Stimulated activated naive CD8-positive, alpha-beta T cell treated with anti-CD3 and anti-CD28 coated beads, Interleukin-15, Interleukin-2, amounts not matched to agents 100 U/mL and 50 U/mL, for 24 hours (primary cell): ENCODE results near the gene NFE2L2.
"Not testable (repeated sequence)": the region's sequence is repeated elsewhere in the genome, so short reads cannot be mapped to it uniquely, and the experiment has no call there.

Experiments
- ATAC-seq: fragments of 150-1000 bp; cut with Tn5 transposase; one replicate; pipeline ENCODE4 v1.10.0; 2021
- DNase-seq: peaks from one replicate; pipeline ENCODE4 v3.0.0; 2021

The NFE2L2 gene

DNA sequence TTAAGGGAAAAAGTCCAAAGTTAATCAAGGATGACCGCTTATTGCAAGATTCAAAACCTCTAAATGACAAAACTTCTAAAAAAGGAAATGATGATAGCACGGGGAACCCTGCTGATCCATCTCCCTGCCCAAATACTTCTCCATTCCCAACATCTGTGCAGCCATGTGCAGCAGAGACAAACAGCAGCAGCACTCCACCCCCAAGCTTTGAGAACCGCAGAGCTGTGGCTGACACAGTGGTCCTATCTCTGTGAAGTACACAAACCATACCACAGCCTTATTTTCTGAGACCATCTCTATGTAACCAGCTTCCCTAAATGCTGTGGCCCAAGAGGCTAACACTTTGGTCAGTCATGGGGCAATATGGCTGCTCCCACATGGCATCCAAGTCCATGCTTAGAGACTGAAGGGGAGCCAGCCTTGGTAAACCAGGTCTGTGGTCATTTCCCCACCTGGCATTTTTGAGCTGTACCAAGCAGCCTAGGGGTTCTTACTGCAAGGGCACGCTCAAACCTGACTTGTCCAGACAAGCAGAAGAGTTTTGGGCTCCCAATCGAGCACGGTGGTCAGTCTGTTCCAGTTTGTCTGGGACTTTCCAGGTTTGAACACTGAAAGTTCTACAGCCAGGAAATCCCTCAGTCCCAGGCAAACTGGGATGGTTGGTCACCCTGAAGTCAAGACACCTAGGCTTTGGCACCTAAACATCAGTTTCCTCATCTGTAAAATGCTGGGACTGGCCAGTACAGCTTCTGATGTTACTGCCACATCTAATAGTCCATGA is 17.1 kb upstream of the NFE2L2 start:
- DNase-seq (no peak), ATAC-seq (peak; percentile 58)

DNA sequence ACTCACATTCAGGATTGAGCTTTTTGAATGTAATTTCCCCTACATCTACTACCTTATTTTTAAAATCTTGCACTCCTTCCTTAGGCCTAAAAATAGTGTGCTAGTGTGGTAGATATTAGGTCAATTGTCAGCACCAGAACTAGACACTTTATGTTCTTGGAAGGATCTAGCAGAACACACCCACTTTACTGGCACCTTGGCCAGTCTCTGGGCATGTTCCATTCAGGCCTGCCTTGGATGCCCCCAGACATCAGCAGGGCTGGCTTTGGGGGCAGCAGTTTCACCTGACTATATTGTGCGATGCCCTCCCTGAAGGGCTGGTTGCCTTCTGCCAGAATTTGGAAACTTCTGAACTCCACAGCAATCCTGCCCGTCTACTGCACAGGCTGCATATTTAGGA is 15.3 kb upstream of the NFE2L2 start:
- ATAC-seq = no peak
- DNase-seq = no peak

DNA sequence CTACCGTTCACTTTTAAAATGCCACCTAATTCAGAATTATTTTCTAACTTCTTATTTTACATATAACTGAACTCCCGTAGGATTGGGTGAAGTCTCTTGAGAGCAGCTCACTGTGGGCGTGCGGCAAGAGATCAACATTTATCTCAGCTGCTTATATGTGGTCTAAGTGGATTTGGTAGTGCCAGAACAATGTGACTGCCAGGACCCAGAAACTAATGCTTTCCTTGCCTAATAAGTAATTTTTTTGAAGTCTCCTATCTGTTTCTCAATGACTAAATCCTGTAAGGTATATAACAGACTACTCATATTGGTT is 11.2 kb upstream of the NFE2L2 start:
- no peak for DNase-seq
- no peak for ATAC-seq

DNA sequence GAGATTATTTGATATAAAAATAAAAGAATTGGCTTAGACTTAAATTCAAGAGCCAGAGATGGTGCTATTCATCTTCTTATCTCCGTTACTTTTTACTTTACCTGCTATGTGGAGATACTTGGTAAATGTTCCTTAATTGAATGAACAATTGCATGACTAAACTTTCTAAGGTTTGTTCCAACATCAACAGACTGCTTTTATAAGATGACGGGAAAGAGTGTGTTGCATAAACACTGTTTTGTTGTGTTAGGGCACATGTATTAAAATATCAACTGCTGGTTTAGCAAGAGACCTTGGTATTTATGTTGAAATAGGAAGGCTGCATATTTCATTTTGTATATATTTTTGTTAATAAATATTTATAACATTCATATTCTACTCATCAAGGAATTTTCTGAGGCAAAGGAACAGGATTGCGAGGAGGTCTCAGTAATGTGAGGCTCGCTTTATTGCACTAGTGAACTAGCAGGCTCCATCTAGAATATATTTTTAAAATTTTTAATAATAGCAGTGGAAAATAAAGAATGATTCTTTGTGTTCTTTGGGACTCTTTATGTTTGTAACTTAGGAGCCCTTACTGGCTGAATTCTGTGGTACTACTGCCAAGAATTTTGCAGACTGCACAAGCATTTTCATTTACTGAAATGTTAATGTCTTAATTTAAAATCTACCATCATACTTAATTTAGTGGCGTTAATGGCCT is 10.7 kb upstream of the NFE2L2 start:
- DNase-seq (no peak), ATAC-seq (no peak)

DNA sequence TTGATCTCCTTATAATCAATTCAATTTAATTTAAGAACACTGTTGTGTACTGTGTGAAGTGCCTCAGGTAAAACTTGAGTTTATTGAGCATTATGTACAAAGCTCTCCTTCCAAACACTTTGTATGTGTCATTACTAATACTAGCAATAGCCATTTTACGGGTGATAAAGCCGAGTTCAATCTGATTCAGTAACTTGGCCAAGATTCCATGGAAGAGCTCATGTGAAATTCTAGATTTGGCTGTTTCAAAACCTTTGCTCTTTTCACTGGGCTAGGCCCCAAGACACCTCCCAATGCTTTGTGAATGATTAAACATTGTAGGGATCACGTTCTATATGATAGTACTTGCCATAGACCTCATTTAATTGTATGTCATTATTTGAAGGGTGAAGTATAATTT is 8.9 kb upstream of the NFE2L2 start:
- DNase-seq (no peak), ATAC-seq (no peak)

DNA sequence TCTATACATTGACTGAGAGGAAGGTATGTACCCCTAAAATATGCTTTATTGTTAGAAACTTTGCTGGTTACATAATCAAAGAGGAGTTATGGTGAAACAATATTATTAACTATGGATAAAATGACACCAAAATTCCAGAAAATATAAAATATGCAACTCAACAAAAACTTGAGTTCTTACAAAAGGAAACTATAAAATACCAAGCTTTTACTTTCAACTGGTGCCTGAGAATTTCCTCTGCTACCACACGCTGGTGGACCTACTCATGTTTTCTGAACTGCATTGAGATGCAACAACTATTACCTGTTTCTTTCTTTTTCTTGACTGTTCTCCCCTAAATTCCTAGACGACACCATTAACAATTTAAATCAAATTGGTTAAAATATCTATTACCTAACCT is 8.2 kb upstream of the NFE2L2 start:
- ATAC-seq = no peak
- DNase-seq = no peak

DNA sequence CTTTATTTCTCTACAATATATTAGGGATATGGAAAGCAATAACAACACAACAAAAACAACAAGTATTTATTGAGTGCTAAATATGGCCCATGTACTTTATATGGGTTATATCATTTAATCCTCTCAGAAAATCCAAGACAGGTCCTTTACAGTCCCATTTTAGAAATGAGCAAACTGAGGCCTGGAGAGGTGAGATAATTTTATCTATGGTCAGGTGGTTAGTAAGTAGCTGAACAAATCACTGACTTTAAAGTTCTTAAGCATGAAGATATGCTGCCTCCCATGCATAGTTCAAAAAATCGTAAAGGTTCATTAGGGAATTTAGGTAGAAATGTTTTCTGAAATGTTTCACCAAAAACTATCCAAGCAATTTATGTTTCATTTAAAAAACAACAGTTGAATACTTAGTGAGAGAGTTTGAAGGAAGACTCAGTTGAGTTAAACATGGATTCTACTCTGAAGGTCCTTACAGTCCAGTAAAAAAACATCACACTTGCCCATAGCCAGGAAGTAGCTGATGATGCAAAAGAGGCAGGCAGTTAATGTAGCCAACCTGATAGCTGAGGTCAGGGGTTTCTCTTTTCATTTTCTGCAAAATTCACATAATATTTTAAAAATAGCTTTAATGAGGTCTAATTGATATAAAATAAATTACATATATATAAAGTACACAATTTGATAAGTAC is 7.6 kb upstream of the NFE2L2 start:
- DNase-seq = no peak
- ATAC-seq = no peak

DNA sequence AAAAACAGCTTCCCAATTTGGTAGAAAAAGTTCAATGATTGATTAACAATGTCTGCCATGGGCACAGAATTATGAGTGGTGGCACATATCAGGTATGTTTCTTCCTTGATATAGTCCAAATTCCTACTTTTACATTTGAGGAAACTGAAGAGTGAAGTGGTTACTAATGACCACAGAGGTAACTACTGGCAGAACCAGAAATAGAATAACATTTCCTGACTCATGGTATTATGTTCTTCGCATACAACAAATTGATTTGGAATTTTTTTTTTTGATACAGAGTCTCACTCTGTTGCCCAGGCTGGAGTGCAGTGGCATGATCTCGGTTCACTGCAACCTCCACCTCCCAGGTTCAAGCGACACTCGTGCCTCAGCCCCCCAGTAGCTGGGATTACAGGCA is 6.0 kb upstream of the NFE2L2 start:
- no peak for ATAC-seq
- DNase-seq = no peak

DNA sequence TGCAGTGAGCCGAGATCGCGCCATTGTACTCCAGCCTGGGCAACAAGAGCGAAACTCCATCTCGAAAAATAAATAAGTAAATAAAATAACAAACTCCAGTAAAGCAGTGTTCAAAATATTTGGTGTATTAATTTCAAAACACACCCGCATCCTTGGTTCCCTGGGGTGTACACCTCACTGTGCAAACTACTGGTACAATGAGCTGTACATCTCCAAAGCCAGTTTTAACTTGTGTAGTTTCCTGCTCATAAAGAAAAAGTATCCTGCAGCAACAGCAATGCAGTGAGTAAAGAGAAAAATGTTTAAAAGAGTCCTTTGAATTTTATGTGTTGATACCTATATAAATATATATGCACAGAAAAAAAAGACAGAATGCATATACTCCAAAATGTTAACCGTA is 4.4 kb upstream of the NFE2L2 start:
- DNase-seq (no peak), ATAC-seq (no peak)

DNA sequence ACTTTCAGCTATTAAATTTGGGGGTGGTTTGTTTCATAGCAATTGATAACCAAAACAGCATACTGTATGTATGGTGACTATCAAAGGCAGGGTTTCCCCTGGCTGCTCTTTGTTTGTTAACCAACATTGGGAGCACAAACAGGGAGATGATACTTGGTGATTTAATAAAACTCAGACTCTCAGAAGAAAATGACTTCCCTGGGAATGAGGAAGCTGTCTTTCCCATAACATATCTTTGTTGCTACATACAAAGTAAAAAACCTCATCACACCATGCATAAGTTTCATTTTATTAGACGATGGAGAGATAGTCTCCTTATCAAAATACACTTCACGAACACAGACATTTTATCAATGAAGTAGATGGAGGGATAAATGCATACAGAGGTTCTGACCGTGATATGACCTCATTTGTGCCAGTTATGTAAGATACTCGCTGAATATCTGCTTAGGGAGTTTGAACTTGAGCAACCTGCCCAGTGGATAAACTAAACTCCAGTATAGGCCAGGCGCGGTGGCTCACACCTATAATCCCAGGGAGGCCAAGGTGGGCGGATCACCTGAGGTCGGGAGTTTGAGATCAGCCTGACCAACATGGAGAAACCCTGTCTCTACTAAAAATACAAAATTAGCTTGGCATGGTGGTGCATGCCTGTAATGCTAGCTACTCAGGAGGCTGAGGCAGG is 3.8 kb upstream of the NFE2L2 start:
- DNase-seq = no peak
- no peak for ATAC-seq

DNA sequence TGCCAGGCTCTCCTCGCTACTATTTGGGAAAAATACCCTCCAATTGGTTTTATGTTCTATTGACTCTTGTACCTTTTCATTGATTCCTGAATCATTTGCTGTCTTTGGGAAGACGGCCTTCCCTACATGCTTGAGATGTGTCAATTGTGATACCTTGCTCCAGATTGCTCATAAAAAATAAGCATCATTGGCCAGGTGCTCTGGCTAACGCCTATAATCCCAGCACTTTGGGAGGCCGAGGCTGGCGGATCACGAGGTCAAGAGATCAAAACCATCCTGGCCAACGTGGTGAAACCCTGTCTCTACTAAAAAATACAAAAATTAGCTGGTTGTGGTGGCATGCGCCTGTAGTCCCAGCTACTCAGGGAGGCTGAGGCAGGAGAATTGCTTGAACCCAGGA is 2.4 kb upstream of the NFE2L2 start:
- not testable (repeated sequence) for DNase-seq, ATAC-seq

DNA sequence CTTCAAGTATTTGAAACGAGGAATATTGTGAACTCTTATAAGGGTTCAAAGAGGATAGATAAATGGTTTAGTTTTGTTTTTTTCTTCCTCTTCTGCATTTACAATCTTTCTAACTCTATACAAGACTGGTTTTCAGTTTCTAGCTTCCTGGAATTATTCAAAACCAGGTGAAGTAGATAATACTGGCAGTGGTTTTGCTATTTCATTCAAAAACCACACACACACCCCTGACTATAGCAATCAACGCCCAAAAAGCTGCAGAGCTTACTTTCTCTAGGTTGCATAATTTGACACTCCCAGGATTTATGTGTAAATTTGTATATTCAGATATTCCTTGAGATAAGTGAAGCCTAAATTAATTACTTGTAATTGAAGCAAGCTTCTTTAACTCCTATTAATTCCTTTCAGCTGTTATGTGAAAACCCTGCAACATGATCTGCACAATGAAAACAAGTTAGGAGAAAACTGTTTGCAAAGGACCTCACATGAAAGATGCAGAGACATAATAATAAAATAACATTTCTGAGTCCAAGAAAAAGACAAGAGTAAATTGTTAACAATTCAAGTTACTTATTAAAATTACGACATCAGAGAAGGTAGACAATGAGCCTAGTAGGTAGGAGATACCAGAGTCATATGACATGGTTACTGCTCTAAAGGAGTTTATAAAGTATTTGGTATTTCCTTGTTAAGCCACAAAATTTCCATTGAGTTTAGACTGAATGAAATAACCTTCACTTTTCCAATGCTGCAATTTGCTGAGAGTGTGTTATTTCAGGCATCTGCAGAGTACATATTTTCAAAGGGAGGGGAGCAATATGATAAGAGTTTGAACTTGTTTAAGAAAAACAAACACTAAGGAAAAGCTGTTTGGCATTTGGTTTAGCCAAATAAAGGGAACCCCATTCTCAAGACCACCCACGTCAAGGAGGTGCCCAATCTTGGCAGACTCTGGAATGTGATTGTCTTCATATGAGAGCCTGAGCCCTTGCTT is 1.6 kb upstream of the NFE2L2 start:
- ATAC-seq = no peak

DNA sequence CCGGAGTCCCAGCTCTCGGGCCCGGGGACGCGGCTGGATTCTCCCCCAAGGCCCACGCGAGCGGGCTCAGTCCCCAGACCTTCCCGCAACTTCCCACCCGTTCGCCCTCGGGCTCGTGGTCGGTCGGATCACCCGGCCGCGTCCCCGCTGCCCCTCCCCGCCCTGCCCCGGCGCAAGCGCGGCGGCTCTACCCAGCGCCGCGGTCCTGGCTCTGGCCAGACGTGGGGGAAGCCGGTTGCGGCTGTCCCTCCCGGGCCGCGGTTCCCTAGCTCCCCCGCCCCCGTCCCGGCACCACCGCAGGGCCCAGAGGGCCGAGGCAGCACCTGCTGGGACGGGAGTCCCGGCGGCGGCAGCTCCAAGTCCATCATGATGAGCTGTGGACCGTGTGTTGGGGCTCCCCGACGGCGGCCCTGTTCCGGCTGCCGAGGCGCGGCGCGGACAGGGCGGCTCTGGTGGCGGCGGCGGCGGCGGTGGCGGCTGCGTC is 276 bp downstream of the NFE2L2 start:
- ATAC-seq (no peak), DNase-seq (no peak)

More for the DNA sequence above, 1.6 kb upstream of the NFE2L2 start:
- DNase-seq = no peak

DNA sequence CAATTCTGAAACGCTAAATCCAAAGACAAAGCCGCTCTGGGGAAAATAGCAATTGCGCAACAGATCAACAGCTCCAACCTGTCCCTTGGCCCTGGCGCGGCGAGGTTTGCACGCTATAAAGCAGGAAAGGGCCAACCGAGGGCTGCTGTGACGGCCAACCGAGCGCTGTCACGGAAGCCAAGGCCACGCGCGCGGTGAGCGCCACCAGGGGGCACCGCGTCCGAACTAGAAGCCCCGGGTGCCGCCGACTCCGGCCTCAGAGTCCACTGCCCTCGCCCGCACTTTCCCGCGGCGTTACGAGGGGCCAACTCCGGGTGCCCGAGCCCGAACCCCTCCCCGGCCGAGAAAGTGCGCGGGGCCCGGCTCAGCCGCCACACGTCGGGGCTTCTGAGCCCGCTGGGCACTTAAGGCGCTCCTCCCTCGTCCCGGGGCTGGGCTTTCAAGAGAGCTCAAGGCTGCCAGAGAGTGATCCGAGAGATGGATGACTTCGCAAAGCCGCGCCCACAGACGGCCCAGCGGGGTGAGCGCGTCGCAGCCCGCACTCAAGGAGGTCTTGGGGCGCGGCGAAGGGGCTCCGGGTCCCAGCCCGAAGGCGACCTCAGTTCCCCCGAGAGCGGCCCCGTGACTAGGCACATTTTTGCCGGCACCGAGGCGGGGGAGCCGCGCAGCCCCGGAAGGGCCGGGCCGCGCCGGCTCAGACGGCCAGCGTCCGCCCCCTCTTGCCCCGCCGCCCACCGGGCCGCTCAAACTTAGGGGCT is 897 bp downstream of the NFE2L2 start:
- DNase-seq = peak; percentile 95

DNA sequence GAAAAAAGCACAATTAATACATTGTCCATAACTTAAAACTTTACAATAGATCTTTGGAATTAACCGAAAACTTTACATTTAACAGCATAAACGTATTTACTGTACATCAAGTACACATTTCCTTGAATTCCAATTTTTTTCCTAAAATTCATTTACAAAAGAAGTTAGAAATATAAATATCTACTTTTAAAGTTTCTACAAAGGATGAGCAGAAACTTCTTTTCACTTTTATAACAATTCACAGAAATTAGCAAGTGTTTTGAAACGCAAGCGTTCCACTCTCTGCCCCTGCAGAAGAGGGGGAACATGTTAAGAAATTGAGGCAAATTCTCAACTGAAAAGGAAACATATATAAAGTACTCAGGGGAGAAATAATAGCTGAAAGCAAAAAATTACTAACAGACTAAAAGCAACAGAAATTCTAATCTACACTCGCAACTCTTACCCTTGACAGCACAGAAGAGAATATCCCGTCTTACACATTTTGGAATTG is 1.5 kb downstream of the NFE2L2 start:
- DNase-seq (no peak), ATAC-seq (no peak)

More for the DNA sequence above, 897 bp downstream of the NFE2L2 start:
- peak; percentile 64 for ATAC-seq

DNA sequence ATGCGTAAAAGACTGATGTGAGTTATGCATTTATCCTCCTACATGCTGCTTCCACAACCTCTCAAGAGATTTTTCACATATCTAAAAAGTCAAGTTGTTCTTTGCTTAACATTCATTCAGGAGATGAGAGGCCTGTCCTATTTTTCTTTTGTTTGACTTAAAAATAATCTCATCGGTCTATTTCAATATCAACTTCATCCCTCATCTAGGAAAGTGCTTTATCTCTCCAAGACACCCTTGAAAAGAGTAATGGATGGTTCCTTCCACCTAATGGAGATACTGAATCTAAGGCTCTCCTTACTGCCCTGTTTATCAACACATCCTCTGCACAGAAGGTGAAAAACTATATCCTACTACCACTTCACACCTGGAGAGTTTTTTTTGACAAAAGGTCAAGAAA is 2.4 kb downstream of the NFE2L2 start:
- DNase-seq = no peak
- no peak for ATAC-seq

DNA sequence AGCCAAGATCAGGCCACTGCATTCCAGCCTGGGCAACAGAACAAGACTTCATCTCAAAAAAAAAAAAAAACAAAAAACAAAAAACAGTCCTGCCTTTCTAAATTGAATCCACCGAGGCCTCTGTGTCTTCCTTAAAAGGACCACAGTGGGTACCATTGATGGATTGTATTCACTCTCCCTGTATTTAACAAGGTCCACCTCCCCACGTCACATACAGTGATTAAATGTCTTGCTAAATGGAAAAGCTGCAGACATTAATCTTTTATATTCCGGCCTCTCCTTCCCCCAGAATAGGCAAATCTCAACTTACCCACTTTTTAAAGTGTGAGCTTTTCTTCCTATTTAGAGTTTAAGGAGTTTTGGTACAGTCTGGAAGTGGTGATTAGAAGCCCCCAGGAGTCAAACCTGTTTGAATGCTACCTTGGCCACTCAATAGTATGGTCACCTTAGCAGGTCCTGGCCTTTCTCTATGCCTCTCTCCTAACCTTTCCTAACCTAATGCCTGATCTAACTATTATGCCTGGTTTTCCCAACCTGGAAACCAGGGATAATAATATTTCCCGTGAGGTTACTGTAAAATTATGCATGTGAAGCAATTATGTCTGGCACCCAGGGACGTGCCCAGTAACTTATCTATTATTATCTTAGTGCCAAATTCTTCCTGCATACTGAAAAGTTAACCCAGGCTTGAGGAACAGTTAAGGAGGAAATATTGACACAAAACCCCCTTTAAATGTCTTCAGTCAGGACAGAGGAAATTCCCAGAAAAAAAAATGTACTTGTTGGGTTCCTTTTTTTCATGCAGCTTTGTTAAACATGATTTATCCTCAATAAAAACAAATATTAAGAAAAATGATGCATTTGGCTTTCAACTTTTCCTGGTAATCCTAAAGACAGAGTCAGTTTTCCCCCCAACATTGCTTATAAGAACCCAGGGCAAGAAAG is 3.1 kb downstream of the NFE2L2 start:
- ATAC-seq = no peak
- no peak for DNase-seq

DNA sequence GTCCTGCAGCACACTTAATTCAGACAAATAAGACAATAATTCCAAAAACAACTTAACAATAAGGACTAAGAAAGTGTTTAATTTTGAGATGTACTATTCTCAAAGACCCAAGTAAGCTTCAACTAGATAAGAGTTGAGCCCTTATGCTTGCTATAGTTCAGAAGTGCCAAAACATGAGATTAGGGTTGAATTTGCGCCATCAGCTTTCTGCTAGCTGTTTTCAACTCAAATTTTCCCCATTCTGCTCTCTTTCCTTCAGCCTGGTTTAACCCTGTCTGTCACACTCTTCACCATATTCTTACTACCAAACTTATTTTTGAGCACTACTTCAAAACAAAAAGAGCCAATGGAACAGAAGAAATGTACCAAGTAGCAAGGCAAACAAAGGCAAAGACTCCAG is 4.1 kb downstream of the NFE2L2 start:
- no peak for ATAC-seq

DNA sequence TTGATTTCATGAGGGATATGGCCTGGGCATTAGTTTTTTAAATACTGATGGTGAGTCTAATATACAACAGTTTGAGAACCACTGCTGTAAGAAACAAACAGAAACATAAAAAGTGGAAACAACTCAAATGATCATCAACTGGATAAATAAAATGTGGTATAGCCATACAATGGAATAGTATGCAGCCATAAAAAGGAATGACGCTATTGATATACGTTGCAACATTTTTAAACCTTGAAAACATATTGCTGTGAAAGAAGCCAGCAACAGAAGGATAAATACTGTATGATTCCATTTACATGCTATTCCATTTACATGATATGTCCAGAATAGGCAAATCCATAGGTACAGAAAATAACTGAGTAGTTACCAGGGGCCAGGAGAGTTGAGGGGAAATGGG is 6.5 kb downstream of the NFE2L2 start:
- ATAC-seq (no peak), DNase-seq (no peak)

More for the DNA sequence above, 4.1 kb downstream of the NFE2L2 start:
- no peak for DNase-seq
